ENCODE measurements around the gene PLS1. TPM values are rescaled to one million over a fixed set of nuclear protein-coding genes. Genes with fewer than 3 reads are reported as not detected.

The PLS1 gene
- polyA plus RNA-seq, 1 of the 3 experiments (the other 2 are of a cell fraction) = 2.9 TPM

DNA sequence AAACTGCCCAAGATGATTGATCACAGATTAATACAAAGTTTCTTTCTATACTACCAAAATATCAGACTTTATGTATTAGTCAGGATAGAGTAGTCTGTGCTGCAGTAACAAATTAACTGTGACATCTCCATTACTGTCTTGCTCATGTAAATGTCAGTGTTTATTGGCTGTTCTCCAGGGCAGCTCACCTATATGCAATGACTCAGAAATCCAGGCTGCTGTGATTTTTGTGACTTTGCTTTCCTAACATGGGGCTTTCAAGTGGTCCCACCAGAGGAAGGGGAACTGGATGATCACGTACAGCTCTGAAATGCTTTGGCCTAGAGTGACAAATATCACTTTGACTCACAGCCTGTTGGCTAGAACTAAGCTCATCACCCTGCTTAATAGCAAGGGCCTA, 12.9 kb downstream of the PLS1 start:
- H4K20me1 ChIP-seq (ENCODE audit: insufficient read depth) = no peaks in the 10 kb centered on the region
- H3K36me3 ChIP-seq (replicated peaks in 1 of 2; ENCODE audit: control insufficient read depth in 1 of 2, insufficient read depth in 2 of 2, low read length in 1 of 2) = no peaks in the 10 kb centered on the region
- H3K4me1 ChIP-seq (ENCODE audit: control insufficient read depth in 1 of 2, insufficient read depth in 2 of 2, low read depth in 1 of 2, low read length in 1 of 2) = peaks cover 0 to 6% of the 10 kb centered on the region in 2 experiments; a peak in 1 of 4 replicates
- TF ChIP-seq JUND (IDR thresholded peaks at IDR 0.05) (no peak), CHD2 (IDR thresholded peaks at IDR 0.05; ENCODE audit: low read length, partially characterized antibody) (no peak), SMC3 (IDR thresholded peaks at IDR 0.05; ENCODE audit: low read depth, low read length) (no peak), YY1 (IDR thresholded peaks at IDR 0.05; ENCODE audit: low read depth) (no peak), NFIC (IDR thresholded peaks at IDR 0.05; ENCODE audit: borderline replicate concordance) (no peak), RCOR1 (IDR thresholded peaks at IDR 0.05; ENCODE audit: low read length) (no peak), MXI1 (IDR thresholded peaks at IDR 0.05; ENCODE audit: low read depth, low read length) (no peak), RXRA (IDR thresholded peaks at IDR 0.05; ENCODE audit: borderline replicate concordance, low read depth) (no peak), USF2 (IDR thresholded peaks at IDR 0.05; ENCODE audit: borderline replicate concordance, low read depth, low read length) (no peak), FOXJ3 (CRISPR knock-in tag; IDR thresholded peaks at IDR 0.05) (no peak), FOSL2 (IDR thresholded peaks at IDR 0.05; ENCODE audit: borderline replicate concordance, low read depth) (no peak), CTCF (IDR thresholded peaks at IDR 0.05) (no peak), REST (IDR thresholded peaks at IDR 0.05; ENCODE audit: low read depth, low read length) (no peak), RFX5 (IDR thresholded peaks at IDR 0.05; ENCODE audit: low read length) (no peak), GABPA (IDR thresholded peaks at IDR 0.05; ENCODE audit: low read depth) (no peak), MEF2A (IDR thresholded peaks at IDR 0.05; ENCODE audit: borderline replicate concordance, low read depth) (no peak), NRF1 (IDR thresholded peaks at IDR 0.05; ENCODE audit: low read depth, low read length) (no peak), EP300 (IDR thresholded peaks at IDR 0.05; ENCODE audit: borderline replicate concordance in 1 of 2, low read depth in 1 of 2, low read length in 1 of 2) (no peak)
- TF ChIP-seq, protein P1, sequence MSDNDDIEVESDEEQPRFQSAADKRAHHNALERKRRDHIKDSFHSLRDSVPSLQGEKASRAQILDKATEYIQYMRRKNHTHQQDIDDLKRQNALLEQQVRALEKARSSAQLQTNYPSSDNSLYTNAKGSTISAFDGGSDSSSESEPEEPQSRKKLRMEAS (IDR thresholded peaks at IDR 0.05; ENCODE audit: low read depth) = no peak
- no peak for DNase-seq
- H3K9me3 ChIP-seq = no peaks in the 10 kb centered on the region
- no peak overlapping the region for H3K4me2 ChIP-seq
- no peaks in the 10 kb centered on the region for H3K27me3 ChIP-seq (ENCODE audit: insufficient read depth)
- ChIA-PET POLR2A (no interaction called here), CTCF (no interaction called here)
- H3K9ac ChIP-seq = no peak overlapping the region
- no peaks in the 10 kb centered on the region for H3K79me2 ChIP-seq (ENCODE audit: insufficient read depth)
- H3K9me2 ChIP-seq = no peaks in the 10 kb centered on the region
- H3K27ac ChIP-seq (ENCODE audit: low read depth in 2 of 2, low read length in 1 of 2) = no peak overlapping the region
- no peak overlapping the region for H2AFZ ChIP-seq (ENCODE audit: low read depth)
- no peaks in the 10 kb centered on the region for H3F3A ChIP-seq (replicated peaks; ENCODE audit: insufficient read depth)
- H3K4me3 ChIP-seq (ENCODE audit: low read depth in 2 of 2, low read length in 1 of 2) = no peak overlapping the region
- 100% methylated on average over 1 of the region's 1 CpG for WGBS (ENCODE audit: low lambda C conversion rate)

All from SK-N-SH (cell line).